Esophagus muscularis mucosa (tissue), 4 donors: ENCODE results near the gene MAN1A2. TPM values are rescaled to one million over a fixed set of nuclear protein-coding genes. Genes with fewer than 3 reads are reported as not detected.
A peak's percentile ranks its signal among the peaks of the same experiment; 100 is the strongest.

Experiments used
- DNase-seq: peaks from one replicate; pipeline ENCODE4 v3.0.0-alpha.2; 2017; ENCODE audit errors: extremely low spot score
- H3K27ac ChIP-seq, 4 donors: fragments of 200-600 bp; sonication (generic); replicated peaks in 1 of 4; 1 replicate in 3 of 4; 2 replicates in 1 of 4; pipeline ENCODE4 v1.5.1; 2016 to 2019; ENCODE audit warnings: mild to moderate bottlenecking in 1 of 4
- H3K27me3 ChIP-seq, 4 donors: fragments of 200-600 bp; sonication (generic); one replicate each; pipeline versions ENCODE4 v1.5.1 to v1.6.0; 2016 to 2019
- H3K36me3 ChIP-seq, 4 donors: fragments of 200-600 bp; sonication (generic); one replicate each; pipeline ENCODE4 v1.5.1; 2016 to 2019
- H3K4me1 ChIP-seq, 4 donors: fragments of 200-600 bp; sonication (generic); one replicate each; pipeline ENCODE4 v1.5.1; 2016 to 2019
- H3K4me3 ChIP-seq, 4 donors: fragments of 200-600 bp; sonication (generic); 1 replicate in 2 of 4; 2 replicates in 2 of 4; pipeline ENCODE4 v1.5.1; 2016 to 2019; ENCODE audit warnings: mild to moderate bottlenecking in 4 of 4, moderate library complexity in 1 of 4
- H3K9me3 ChIP-seq, 4 donors: fragments of 200-600 bp; sonication (generic); 1 replicate in 3 of 4; 2 replicates in 1 of 4; pipeline ENCODE4 v1.5.1; 2016 to 2019
- EP300 ChIP-seq: sonication (generic); formaldehyde crosslinking; IDR thresholded peaks from one replicate; pipeline ENCODE4 v1.6.1; 2017; ENCODE audit warnings: antibody characterized with exemption
- POLR2A ChIP-seq: fragments of 450-650 bp; IDR thresholded peaks from one replicate; pipeline ENCODE4 v1.6.1; 2017; ENCODE audit warnings: antibody characterized with exemption, moderate library complexity, mild to moderate bottlenecking, low read depth
- POLR2AphosphoS5 ChIP-seq, 2 donors: sonication (generic); formaldehyde crosslinking; IDR thresholded peaks; one replicate each; pipeline ENCODE4 v1.6.1; 2017; ENCODE audit warnings: antibody characterized with exemption in 2 of 2
- WGBS: methylation state at CpG from one replicate; pipeline ENCODE4 v1.1.5; 2018; 5-methylcytosine and 5-hydroxymethylcytosine counted together
- intact Hi-C: fragments of 100-400 bp; cut with DNase I; formaldehyde crosslinking; loops from one replicate; pipeline ENCODE4 v1.15.1; 2023
- total RNA-seq, 4 donors: library from RNA; depleted of rRNA; stranded (reverse); fragments of >200 nt; gene quantifications; one replicate each; pipeline versions ENCODE4 v1.1.0 to v1.2.1, GENCODE V29; 2016
- TF ChIP-seq, protein P1 (sequence below), 3 experiments: fragments of 200-600 bp in 2 of 3; fragments of 450-650 bp in 1 of 3; sonication (generic) in 2 of 3; IDR thresholded peaks; one replicate each; pipeline ENCODE4 v1.5.1; 2017 to 2019; ENCODE audit warnings: antibody characterized with exemption in 3 of 3, mild to moderate bottlenecking in 2 of 3, moderate library complexity in 1 of 3

MAN1A2 gene
- total RNA-seq, 4 donors from 2014 or later: 45.4 to 51.7 (median 48.3) TPM

DNA sequence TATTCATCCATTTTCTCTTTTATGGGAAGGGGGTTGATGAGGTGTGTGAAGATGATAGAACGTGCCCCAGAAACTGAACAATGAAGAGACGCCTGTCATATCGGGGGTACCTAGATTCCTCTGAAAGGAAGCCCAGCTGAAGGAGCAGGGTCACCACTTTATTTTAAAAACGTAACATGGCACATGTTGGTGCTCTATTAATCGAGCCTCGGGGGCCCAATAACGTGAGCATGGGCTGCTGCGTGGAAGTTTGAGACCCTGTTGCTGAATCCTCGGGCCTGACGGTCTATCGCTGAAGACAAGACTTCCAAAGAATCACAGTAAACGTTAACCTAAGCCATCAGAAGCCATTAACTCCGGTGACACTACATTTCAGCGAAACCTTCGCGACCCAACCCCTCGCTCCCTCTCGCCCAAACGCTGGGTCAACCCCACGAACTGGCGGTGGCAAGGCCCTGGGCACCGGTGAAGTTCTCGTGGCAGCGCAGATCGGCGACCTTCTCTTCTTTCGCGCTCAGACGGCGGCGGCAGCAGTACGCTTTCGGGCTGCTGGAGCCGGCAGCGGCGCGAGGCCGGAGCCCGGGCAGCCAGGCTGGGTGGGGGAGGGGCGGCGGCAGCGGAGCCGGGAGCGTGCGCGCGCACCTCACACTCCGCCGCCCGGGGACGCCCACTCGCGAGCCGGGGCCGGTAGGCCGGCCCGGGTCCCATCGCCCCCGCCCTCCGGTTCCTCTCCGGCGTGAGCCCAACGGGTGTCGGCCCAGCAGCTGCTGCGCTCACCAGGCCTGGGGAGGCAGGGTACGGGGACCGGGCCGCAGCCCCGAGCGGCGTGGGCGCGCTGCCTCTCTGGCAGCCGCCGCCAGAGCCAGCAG, 838 bp upstream of the MAN1A2 start:
- WGBS: 1% methylated on average over 12 of the region's 75 CpGs
- Histone ChIP-seq H3K4me1 (peaks cover 32 to 63% (median 59%) of the 10 kb centered on the region in 4 donors), H3K27ac (peak overlapping the region; percentile 91 to 99 (median 98)), H3K36me3 (no peaks in the 10 kb centered on the region), H3K9me3 (no peaks in the 10 kb centered on the region), H3K27me3 (no peaks in the 10 kb centered on the region), H3K4me3 (peak overlapping the region; percentile 78 to 91 (median 86))
- peak; percentile 93 for DNase-seq
- TF ChIP-seq, protein P1, sequence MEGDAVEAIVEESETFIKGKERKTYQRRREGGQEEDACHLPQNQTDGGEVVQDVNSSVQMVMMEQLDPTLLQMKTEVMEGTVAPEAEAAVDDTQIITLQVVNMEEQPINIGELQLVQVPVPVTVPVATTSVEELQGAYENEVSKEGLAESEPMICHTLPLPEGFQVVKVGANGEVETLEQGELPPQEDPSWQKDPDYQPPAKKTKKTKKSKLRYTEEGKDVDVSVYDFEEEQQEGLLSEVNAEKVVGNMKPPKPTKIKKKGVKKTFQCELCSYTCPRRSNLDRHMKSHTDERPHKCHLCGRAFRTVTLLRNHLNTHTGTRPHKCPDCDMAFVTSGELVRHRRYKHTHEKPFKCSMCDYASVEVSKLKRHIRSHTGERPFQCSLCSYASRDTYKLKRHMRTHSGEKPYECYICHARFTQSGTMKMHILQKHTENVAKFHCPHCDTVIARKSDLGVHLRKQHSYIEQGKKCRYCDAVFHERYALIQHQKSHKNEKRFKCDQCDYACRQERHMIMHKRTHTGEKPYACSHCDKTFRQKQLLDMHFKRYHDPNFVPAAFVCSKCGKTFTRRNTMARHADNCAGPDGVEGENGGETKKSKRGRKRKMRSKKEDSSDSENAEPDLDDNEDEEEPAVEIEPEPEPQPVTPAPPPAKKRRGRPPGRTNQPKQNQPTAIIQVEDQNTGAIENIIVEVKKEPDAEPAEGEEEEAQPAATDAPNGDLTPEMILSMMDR (IDR thresholded peaks at IDR 0.05): no peak
- TF ChIP-seq POLR2A: peak; percentile 13
- peak; percentile 35 to 51 for TF ChIP-seq POLR2AphosphoS5 (IDR thresholded peaks at IDR 0.05)
- no peak for TF ChIP-seq EP300
- intact Hi-C loops: loop anchor here (10.0 kb wide), 2 partner anchors 238 to 242 kb away; partner anchors contain the start of genes TENT5C and TRIM45

DNA sequence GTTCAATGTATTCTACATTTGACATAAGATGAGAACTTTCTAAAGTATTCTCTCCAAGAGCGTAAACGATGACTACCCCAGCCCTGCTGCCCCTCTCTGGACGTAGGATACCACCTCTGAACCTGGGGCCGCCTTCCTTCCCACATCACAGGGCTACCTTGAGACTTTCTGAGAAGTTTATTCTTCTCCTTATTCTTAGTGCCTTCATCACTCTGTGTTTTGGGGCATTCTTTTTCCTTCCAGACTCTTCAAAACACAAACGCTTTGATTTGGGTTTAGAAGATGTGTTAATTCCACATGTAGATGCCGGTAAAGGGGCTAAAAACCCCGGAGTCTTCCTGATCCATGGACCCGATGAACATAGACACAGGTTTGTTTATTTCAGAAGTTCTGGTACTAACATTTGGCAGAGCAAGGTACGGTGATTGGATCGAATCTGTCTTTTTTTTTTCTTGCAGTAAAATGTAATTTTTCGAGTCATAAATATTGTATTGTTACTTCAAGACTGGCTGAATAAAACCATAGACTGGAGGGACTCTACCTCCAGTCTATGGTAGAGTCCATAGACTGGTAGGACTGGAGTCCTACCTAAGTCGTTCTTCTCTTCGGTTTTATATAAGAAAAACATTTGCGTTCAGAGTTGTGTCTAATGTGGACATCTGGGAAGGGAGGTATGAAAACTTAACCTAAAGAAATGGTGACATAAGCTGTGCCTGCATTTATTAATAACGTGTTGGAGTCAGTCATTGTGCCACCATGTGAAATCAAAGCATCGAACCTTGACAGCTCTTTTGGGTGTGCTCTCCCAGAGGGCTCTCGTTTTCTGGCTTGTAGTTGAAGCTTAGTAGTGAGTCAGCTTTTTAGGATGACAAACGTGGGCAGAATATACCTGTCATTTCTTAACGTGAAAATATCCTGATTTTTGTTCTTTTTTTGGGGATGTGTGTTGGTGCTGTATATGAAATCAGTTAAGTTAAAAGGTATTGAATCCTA, 1.2 kb downstream of the MAN1A2 start:
- WGBS: 10% methylated on average over 19 of the region's 19 CpGs
- H3K27ac ChIP-seq: peak overlapping the region; percentile 91 to 99 (median 98)
- TF ChIP-seq, protein P1 (IDR thresholded peaks at IDR 0.05): no peak
- TF ChIP-seq EP300 (no peak), POLR2A (no peak), POLR2AphosphoS5 (IDR thresholded peaks at IDR 0.05) (no peak)
- DNase-seq: no peak
- peak overlapping the region; percentile 78 to 91 (median 86) for H3K4me3 ChIP-seq
- no peaks in the 10 kb centered on the region for H3K36me3 ChIP-seq
- H3K27me3 ChIP-seq: no peaks in the 10 kb centered on the region
- H3K9me3 ChIP-seq: no peaks in the 10 kb centered on the region
- H3K4me1 ChIP-seq: peaks cover 32 to 64% (median 63%) of the 10 kb centered on the region in 4 donors
- intact Hi-C loops: loop anchor here (10.0 kb wide), 2 partner anchors 236 to 244 kb away; partner anchors contain the start of genes TENT5C and TRIM45

DNA sequence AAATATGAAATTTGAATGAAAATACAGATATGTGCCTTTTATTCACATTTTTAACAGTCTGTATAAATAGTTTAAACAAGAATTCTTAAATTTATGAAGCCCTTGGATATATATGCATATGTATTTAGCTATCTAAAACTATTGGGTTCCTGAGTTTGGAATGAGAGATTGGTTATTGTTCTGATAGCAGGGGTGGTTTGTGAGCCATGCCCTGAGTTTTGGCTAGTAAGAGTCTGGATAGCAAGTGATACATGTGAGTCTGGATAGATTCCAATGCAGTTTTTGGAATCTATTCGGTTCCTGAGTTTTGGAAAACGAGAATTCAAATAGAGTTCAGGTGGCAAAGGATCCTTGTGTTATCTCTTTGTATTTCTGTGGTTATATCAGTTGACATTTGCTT, 2.8 kb downstream of the MAN1A2 start:
- DNase-seq: no peak
- H3K27me3 ChIP-seq: no peaks in the 10 kb centered on the region
- no peaks in the 10 kb centered on the region for H3K9me3 ChIP-seq
- peak overlapping the region; percentile 18 to 91 (median 84) for H3K4me3 ChIP-seq
- 0% methylated on average over 2 of the region's 2 CpGs for WGBS
- TF ChIP-seq, protein P1 (IDR thresholded peaks at IDR 0.05): no peak
- no peak for TF ChIP-seq POLR2A
- TF ChIP-seq EP300: no peak
- TF ChIP-seq POLR2AphosphoS5 (IDR thresholded peaks at IDR 0.05): no peak
- H3K27ac ChIP-seq: no peak overlapping the region
- peaks cover 21 to 57% (median 56%) of the 10 kb centered on the region in 4 donors for H3K4me1 ChIP-seq
- H3K36me3 ChIP-seq: no peaks in the 10 kb centered on the region
- intact Hi-C loops: no loop called here

DNA sequence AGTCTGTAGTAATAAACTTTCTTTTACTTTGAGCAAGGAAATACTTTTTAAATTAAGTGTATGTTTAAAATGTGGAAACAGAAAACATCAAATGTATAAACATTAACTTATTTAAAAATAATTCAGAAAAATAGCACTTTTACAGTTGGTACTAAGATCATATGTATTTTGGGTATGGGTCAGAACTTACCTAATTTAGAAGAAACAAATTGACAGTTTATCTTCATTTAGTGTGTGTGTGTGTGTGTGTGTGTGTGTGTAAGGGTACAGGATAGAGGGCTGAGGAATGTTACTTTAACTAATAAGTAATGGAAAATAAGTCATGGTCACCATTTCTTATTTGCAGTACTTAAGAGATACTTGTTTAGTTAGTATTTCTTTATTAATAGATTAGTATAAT, 3.3 kb downstream of the MAN1A2 start:
- peaks cover 16 to 53% (median 52%) of the 10 kb centered on the region in 4 donors for H3K4me1 ChIP-seq
- intact Hi-C loops: no loop called here
- no peaks in the 10 kb centered on the region for H3K36me3 ChIP-seq
- H3K27me3 ChIP-seq: no peaks in the 10 kb centered on the region
- no peaks in the 10 kb centered on the region for H3K9me3 ChIP-seq
- H3K27ac ChIP-seq: no peak overlapping the region
- no peak for TF ChIP-seq EP300
- no peak for TF ChIP-seq POLR2A
- no peak for TF ChIP-seq POLR2AphosphoS5 (IDR thresholded peaks at IDR 0.05)
- TF ChIP-seq, protein P1 (IDR thresholded peaks at IDR 0.05): no peak
- H3K4me3 ChIP-seq: peak overlapping the region; percentile 18 to 91 (median 84)
- no peak for DNase-seq
